Progenitor cell of endocrine pancreas (in vitro differentiated cells): ENCODE data around the gene CUEDC1. TPM values are rescaled to one million over a fixed set of nuclear protein-coding genes. Genes with fewer than 3 reads are reported as not detected.

Experiments used
- DNase-seq: peaks from one replicate; pipeline ENCODE4 v3.0.0; 2021; ENCODE audit warnings: low spot score; ENCODE audit not compliant: unreplicated experiment
- H3K27ac Mint-ChIP-seq: 2 replicates; pipeline ENCODE4 v1.8.0; 2021; ENCODE audit warnings: mild to moderate bottlenecking, moderate library complexity, mixed read lengths
- H3K27me3 Mint-ChIP-seq: 2 replicates; pipeline ENCODE4 v1.8.0; 2021; ENCODE audit warnings: mixed read lengths
- H3K36me3 Mint-ChIP-seq: 2 replicates; pipeline ENCODE4 v1.8.0; 2022; ENCODE audit warnings: mixed read lengths; ENCODE audit not compliant: insufficient read depth
- H3K4me1 Mint-ChIP-seq: 2 replicates; pipeline ENCODE4 v1.8.0; 2021; ENCODE audit warnings: low read depth, mixed read lengths
- H3K4me3 Mint-ChIP-seq: 2 replicates; pipeline ENCODE4 v1.8.0; 2021; ENCODE audit warnings: low read depth, mild to moderate bottlenecking, moderate library complexity, mixed read lengths
- H3K9me3 Mint-ChIP-seq: 2 replicates; pipeline ENCODE4 v1.8.0; 2021; ENCODE audit warnings: low read depth, mixed read lengths
- CTCF ChIP-seq: fragments of 200-600 bp; sonication (generic); IDR thresholded peaks from one replicate; pipeline ENCODE4 v1.5.0; 2021; ENCODE audit warnings: antibody characterized with exemption, mild to moderate bottlenecking; ENCODE audit not compliant: unreplicated experiment
- total RNA-seq: library from RNA; stranded (reverse); gene quantifications from 2 replicates; pipeline ENCODE4 v1.2.1, GENCODE V29; 2021

Gene CUEDC1
- total RNA-seq, 1 donor from 2014 or later = 30.8 TPM

- no peak for TF ChIP-seq CTCF
- Mint-ChIP-seq H3K4me3 (no peak overlapping the region), H3K9me3 (no peaks in the 10 kb centered on the region), H3K27me3 (peaks cover 4% of the 10 kb centered on the region), H3K36me3 (peaks cover 20% of the 10 kb centered on the region), H3K27ac (no peak overlapping the region), H3K4me1 (peaks cover 15% of the 10 kb centered on the region)
- DNase-seq = no peak
Observed at GRCh38 chr17:57873261-57874057, 81.8 kb downstream of the CUEDC1 start.

GRCh38 chr17:57872536-57872935 lies 82.7 kb downstream of the CUEDC1 start:
- peaks cover 15% of the 10 kb centered on the region for H3K4me1 Mint-ChIP-seq
- no peak overlapping the region for H3K4me3 Mint-ChIP-seq
- no peaks in the 10 kb centered on the region for H3K9me3 Mint-ChIP-seq

GRCh38 chr17:57871863-57872262 lies 83.3 kb downstream of the CUEDC1 start:
- no peak for TF ChIP-seq CTCF
- Mint-ChIP-seq H3K4me3 (no peak overlapping the region), H3K9me3 (no peaks in the 10 kb centered on the region), H3K27ac (no peak overlapping the region), H3K4me1 (peaks cover 15% of the 10 kb centered on the region), H3K36me3 (peaks cover 22% of the 10 kb centered on the region), H3K27me3 (peaks cover 8% of the 10 kb centered on the region)
- DNase-seq = no peak

More at GRCh38 chr17:57872536-57872935, 82.7 kb downstream of the CUEDC1 start:
- no peak overlapping the region for H3K27ac Mint-ChIP-seq
- peaks cover 7% of the 10 kb centered on the region for H3K27me3 Mint-ChIP-seq
- no peak for DNase-seq
- TF ChIP-seq CTCF = no peak
- peaks cover 22% of the 10 kb centered on the region for H3K36me3 Mint-ChIP-seq

- no peak for DNase-seq
- TF ChIP-seq CTCF = no peak
Observed at GRCh38 chr17:57871155-57871554, 84.1 kb downstream of the CUEDC1 start.

GRCh38 chr17:57870283-57870635 lies 85.0 kb downstream of the CUEDC1 start:
- Mint-ChIP-seq H3K27ac (no peak overlapping the region), H3K9me3 (no peaks in the 10 kb centered on the region), H3K4me1 (peaks cover 8% of the 10 kb centered on the region), H3K36me3 (peaks cover 19% of the 10 kb centered on the region), H3K4me3 (no peak overlapping the region), H3K27me3 (peaks cover 4% of the 10 kb centered on the region)
- no peak for TF ChIP-seq CTCF
- no peak for DNase-seq

More at GRCh38 chr17:57871155-57871554, 84.1 kb downstream of the CUEDC1 start:
- Mint-ChIP-seq H3K4me3 (no peak overlapping the region), H3K27ac (no peak overlapping the region), H3K4me1 (peaks cover 12% of the 10 kb centered on the region), H3K36me3 (peaks cover 19% of the 10 kb centered on the region), H3K27me3 (peaks cover 6% of the 10 kb centered on the region), H3K9me3 (no peaks in the 10 kb centered on the region)
